ENCODE measurements around the gene FLYWCH1.

GRCh38 chr16:2990891-2991290, 79.2 kb downstream of the FLYWCH1 start:
- TF ChIP-seq POLR2A (IDR thresholded peaks at IDR 0.05) (no peak), CTCF (IDR thresholded peaks at IDR 0.05) (no peak)
